ENCODE measurements around the gene STRA6.

STRA6 gene

DNA sequence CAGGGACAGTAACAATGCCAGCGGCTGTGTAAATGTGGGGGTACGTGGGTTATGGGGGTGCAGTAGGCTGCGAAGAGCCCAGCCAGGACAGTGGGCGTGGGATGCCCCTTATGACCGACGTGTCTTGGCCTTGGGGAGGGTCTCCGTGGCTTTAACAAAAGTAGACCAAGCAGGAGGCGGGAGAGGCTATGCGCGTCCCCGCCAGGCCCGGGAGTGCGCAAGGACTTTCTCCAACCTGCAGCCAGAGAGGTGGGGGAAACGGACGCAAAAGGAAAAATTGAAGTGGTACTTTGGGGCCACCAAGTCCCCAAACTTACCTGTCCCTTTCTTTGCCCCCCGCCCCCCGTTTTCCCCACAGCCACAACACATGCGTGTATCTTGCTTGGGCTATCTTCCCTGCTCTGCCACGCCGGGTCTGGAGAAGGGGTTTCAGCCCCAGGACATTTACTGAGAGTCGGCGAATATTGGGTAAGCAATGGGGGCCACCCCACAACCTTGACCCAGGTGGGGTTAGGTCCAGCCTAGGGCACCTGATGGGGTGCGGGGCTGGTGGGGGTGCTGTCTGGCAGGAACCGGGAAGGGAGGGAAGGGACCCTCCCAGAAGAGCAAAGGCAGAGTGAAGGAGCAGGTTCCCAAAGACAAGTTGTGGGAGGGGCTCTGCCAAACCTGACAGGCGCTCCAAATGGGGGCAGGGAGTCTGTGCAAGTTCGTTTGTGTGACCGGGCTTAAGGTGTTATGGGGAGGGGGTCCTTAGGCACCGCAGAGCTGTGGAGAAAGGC is 71.5 kb downstream of the STRA6 start:
- DNase-seq, result no peak

DNA sequence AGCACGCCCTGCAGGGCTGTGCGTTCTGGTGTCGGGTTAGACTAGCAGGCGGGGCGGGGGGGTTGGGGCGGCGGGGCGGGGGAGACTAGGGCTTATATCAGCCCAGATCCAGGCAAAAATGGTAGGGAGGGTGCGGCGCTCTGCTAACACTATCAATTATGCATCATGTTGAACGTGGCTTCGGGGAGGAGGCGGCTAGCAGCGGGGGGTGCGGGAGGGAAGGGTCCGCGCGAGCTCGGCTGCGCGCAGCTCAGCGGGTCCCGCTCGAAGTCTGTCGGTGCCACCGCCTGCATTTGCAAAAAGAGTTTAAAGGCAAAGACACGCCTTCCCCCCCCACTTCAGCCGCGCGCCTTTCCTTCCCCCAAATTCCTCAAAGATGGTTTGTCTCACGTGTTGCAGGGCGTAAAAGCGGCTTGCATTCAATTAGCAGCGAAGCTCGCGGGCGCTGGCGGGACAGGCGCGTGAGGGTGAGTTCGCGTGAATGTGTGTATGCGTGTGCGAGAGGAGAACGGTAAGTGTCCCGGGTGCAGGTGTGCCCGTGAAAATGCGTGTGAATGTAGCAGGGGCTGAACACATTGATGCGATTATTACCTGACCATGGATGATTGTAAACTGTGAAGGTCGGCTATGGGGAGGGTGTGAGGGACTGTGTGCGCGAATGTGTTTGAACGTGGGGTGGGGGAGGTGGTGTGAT is 72.3 kb downstream of the STRA6 start, which contains the start of gene ISLR2:
Gene ISLR2, plus strand, starts transcription at position 432 of the 694 bp plus-strand sequence. CDS start 2,169 bp downstream, outside the sequence.
- no peak for DNase-seq

DNA sequence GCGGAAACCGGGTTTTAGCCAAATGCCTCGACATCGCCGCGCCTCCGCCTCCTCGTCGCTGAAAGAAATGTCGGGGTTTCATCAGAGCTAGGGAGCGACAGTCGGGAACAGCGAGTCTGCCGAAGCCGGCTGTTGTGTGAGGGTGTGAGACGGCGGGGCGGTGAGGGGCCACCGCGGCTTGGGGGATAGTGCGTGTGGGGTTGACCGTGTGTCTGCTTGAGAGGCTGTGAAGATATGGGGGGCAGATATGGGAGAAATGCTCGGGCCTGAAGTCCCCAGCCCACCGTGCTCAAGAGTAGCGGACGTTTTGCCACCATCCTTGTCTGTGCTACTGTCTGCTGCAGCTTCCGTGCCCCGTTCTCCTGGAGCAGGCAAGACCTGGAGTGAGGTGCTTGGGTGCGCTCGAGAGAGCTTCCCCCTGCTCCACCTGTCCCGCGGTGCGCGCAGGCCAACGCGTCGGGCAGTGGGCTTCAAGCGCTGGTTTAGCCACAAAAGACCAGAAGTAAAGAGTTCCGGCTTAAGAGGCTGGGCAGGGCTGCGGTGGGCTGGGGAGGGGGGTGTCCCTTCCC is 72.9 kb downstream of the STRA6 start:
- no peak for DNase-seq
